A673 (cell line): Measurements from ENCODE around the gene HMGN1. TPM values are rescaled to one million over a fixed set of nuclear protein-coding genes. Genes with fewer than 3 reads are reported as not detected.

ENCODE experiments used
- BruUV-seq: library from RNA; stranded (reverse); fragments of 400-500 nt; replicated peaks from 2 replicates; lab custom pipeline; 2021; lab: Mats Ljungman, UMichigan
- CTCF ChIA-PET: fragments of 300-600 bp; sonication (Branson Sonifier 250); formaldehyde crosslinking; loops from one replicate; lab custom pipeline; 2022; ENCODE audit warnings: antibody characterized with exemption; lab: Charles Lee
- POLR2A ChIA-PET: fragments of 300-600 bp; sonication (Branson Sonifier 250); formaldehyde crosslinking; loops from one replicate; lab custom pipeline; 2022; ENCODE audit warnings: antibody characterized with exemption; ENCODE audit not compliant: low non-redundant PET; lab: Charles Lee
- DNase-seq: peaks from one replicate; pipeline ENCODE4 v3.0.0-alpha.2; 2015; ENCODE audit warnings: low spot score
- H3K27ac ChIP-seq: fragments of 200-600 bp; sonication (generic); 2 replicates; pipeline ENCODE4 v1.5.1; 2016; ENCODE audit warnings: mixed run types, low read depth, mild to moderate bottlenecking, mixed read lengths, antibody characterized with exemption, low read length; ENCODE audit not compliant: poor library complexity, severe bottlenecking
- H3K27me3 ChIP-seq: fragments of 200-600 bp; sonication (generic); replicated peaks from 2 replicates; pipeline ENCODE4 v1.6.1; 2017; ENCODE audit warnings: mixed run types, low read depth, mild to moderate bottlenecking, mixed read lengths, antibody characterized with exemption, low read length; ENCODE audit not compliant: insufficient read depth, poor library complexity
- H3K36me3 ChIP-seq: fragments of 200-600 bp; sonication (generic); 2 replicates; pipeline ENCODE4 v1.6.1; 2016; ENCODE audit warnings: mixed run types, mild to moderate bottlenecking, mixed read lengths, antibody characterized with exemption, low read length; ENCODE audit not compliant: insufficient read depth, poor library complexity, severe bottlenecking
- H3K4me1 ChIP-seq: fragments of 200-600 bp; sonication (generic); 2 replicates; pipeline ENCODE4 v1.6.1; 2017; ENCODE audit warnings: mixed run types, mild to moderate bottlenecking, mixed read lengths, antibody characterized with exemption, low read length; ENCODE audit not compliant: insufficient read depth, poor library complexity, severe bottlenecking
- H3K4me3 ChIP-seq: fragments of 200-600 bp; sonication (generic); 2 replicates; pipeline ENCODE4 v1.5.1; 2016; ENCODE audit warnings: low read depth, mixed run types, mild to moderate bottlenecking, mixed read lengths, low read length; ENCODE audit not compliant: poor library complexity, severe bottlenecking
- H3K9me3 ChIP-seq: fragments of 200-600 bp; sonication (generic); 2 replicates; pipeline ENCODE4 v1.6.1; 2016; ENCODE audit warnings: mixed run types, low read depth, mild to moderate bottlenecking, mixed read lengths, antibody characterized with exemption, low read length; ENCODE audit not compliant: poor library complexity, severe bottlenecking
- CTCF ChIP-seq: fragments of 300-800, 200-600 bp; sonication (generic); conservative IDR thresholded peaks from 2 replicates; pipeline ENCODE4 v1.5.1; 2017; ENCODE audit warnings: low read depth, mild to moderate bottlenecking, antibody characterized with exemption, low read length, moderate library complexity, mixed read lengths
- EZH2 ChIP-seq: fragments of 200-600 bp; sonication (generic); IDR thresholded peaks from 2 replicates; pipeline ENCODE4 v1.6.1; 2017; ENCODE audit warnings: borderline replicate concordance, low read depth, mild to moderate bottlenecking, mixed read lengths, antibody characterized with exemption, low read length; ENCODE audit not compliant: poor library complexity, severe bottlenecking
- intact Hi-C: fragments of 100-400 bp; cut with micrococcal nuclease; formaldehyde crosslinking; loops from one replicate; pipeline ENCODE4 v1.10.0; 2022; ENCODE audit not compliant: unreplicated experiment
- total RNA-seq: library from RNA; stranded (reverse); gene quantifications from 2 replicates; pipeline ENCODE4 v1.2.3, GENCODE V29; 2021

HMGN1 gene
- total RNA-seq, 1 experiment from 2014 or later: 457 TPM

- Histone ChIP-seq H3K9me3 (no peaks in the 10 kb centered on the region), H3K27ac (peak overlapping the region; percentile 70), H3K4me1 (peaks cover 13% of the 10 kb centered on the region), H3K36me3 (peaks cover 17% of the 10 kb centered on the region), H3K4me3 (peak overlapping the region; percentile 48), H3K27me3 (no peaks in the 10 kb centered on the region)
- peak; percentile 95 for DNase-seq
- ChIA-PET POLR2A (interaction anchor here (0.6 to 0.9 kb wide), 4 partner anchors 15 to 127 kb away, joined by 5 to 18 read pairs (median 6); partner anchors contain the start of gene LCA5L), CTCF (interaction anchor here (0.5 to 1.4 kb wide), 6 partner anchors 11 to 204 kb away, joined by 3 to 26 read pairs (median 4); partner anchors contain the start of gene PSMG1)
- TF ChIP-seq EZH2 (no peak), CTCF (no peak)
- no TSS peak for BruUV-seq
- intact Hi-C loops: loop anchor here (2.0 to 5.0 kb wide), 3 partner anchors 39 to 205 kb away; partner anchors contain the start of genes HMGN1 and PSMG1
Measured at GRCh38 chr21:39387461-39388037, 38.7 kb upstream of the HMGN1 start.

GRCh38 chr21:39386899-39387298 lies 38.0 kb upstream of the HMGN1 start:
- peak overlapping the region; percentile 47 for H3K27ac ChIP-seq
- CTCF ChIA-PET: interaction anchor here (1.2 kb wide), 1 partner anchor 13 kb away, joined by 5 read pairs; no protein-coding TSS in a partner anchor
- intact Hi-C loops: loop anchor here (2.0 to 5.0 kb wide), 2 partner anchors 38 to 205 kb away; partner anchors contain the start of genes HMGN1 and PSMG1

DNA sequence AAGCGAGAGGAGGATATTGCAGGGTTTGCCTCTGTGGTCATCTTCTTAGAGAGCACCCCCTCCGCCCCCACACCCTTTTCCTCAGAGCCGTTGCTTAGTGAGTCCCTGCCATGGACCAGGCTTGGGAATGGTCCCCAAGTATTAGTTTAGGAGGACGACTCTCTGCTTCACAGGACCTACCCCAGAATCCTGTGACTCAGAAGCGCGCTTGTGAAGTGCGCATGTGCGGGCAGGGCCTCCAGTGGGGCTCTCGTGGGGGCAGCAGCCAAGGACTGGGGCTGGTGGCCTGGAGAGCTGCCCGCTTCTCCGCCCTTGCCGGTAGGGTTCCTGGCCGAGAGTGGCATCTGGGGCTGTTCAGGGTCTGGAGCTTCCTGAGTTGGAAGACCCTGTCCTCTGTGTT lies 37.3 kb upstream of the HMGN1 start:
- H3K27ac ChIP-seq: peak overlapping the region; percentile 53

More at GRCh38 chr21:39386899-39387298, 38.0 kb upstream of the HMGN1 start:
- TF ChIP-seq EZH2 (no peak), CTCF (no peak)
- no peak for DNase-seq
- H3K4me3 ChIP-seq: peak overlapping the region; percentile 48
- POLR2A ChIA-PET: interaction anchor here (0.7 kb wide), 1 partner anchor 127 kb away, joined by 7 read pairs; no protein-coding TSS in a partner anchor
- no peaks in the 10 kb centered on the region for H3K27me3 ChIP-seq
- H3K36me3 ChIP-seq: peaks cover 10% of the 10 kb centered on the region
- H3K9me3 ChIP-seq: no peaks in the 10 kb centered on the region
- no TSS peak for BruUV-seq
- H3K4me1 ChIP-seq: peaks cover 13% of the 10 kb centered on the region

More for the DNA sequence above, 37.3 kb upstream of the HMGN1 start:
- Histone ChIP-seq H3K36me3 (peaks cover 3% of the 10 kb centered on the region), H3K4me3 (peak overlapping the region; percentile 45), H3K9me3 (no peaks in the 10 kb centered on the region), H3K4me1 (peaks cover 13% of the 10 kb centered on the region), H3K27me3 (no peaks in the 10 kb centered on the region)
- no peak for TF ChIP-seq CTCF
- no peak for TF ChIP-seq EZH2
- ChIA-PET POLR2A (no interaction called here), CTCF (no interaction called here)
- BruUV-seq: no TSS peak
- intact Hi-C loops: loop anchor here (2.0 to 5.0 kb wide), 2 partner anchors 37 to 204 kb away; partner anchors contain the start of genes HMGN1 and PSMG1
- DNase-seq: no peak
